ENCODE data around the gene HPS1.

DNA sequence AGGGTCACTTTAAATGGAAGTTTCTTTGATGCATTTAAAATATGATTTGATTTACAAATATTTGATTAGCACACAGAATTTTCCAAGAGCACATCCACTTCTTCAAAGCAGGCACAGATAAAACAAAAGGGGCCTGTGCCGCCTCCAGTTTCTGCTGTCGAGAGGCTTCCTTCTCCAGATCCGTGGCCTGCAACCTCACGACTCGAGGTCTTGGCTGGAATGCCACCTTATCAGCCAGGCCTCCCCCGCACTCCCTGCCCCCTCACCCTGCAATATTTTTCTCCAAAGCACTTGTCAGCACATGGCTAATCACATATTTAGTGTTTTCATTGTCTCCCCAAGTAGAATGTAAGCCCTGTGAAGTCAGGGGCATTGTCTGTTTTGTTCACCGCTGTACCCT lies 44.3 kb downstream of the HPS1 start:
- TF ChIP-seq CTCF (IDR thresholded peaks at IDR 0.05) = no peak
- TF ChIP-seq MAX (IDR thresholded peaks at IDR 0.05; ENCODE audit: low read depth) = no peak
- TF ChIP-seq TEAD4 (IDR thresholded peaks at IDR 0.05; ENCODE audit: borderline replicate concordance, insufficient read depth) = no peak
- TF ChIP-seq FOXJ3 (CRISPR knock-in tag; IDR thresholded peaks at IDR 0.05) = no peak
- TF ChIP-seq RCOR1 (IDR thresholded peaks at IDR 0.05; ENCODE audit: low read length) = no peak
- no peak for TF ChIP-seq JUND (IDR thresholded peaks at IDR 0.05)
- TF ChIP-seq SIN3A (IDR thresholded peaks at IDR 0.05; ENCODE audit: borderline replicate concordance, low read depth, low read length) = no peak
- no peak for TF ChIP-seq USF2 (IDR thresholded peaks at IDR 0.05; ENCODE audit: borderline replicate concordance, low read depth, low read length)
- TF ChIP-seq FOXM1 (IDR thresholded peaks at IDR 0.05; ENCODE audit: low read depth) = no peak
- no peak for TF ChIP-seq YY1 (IDR thresholded peaks at IDR 0.05; ENCODE audit: low read depth)

Measured in SK-N-SH (cell line).